Liver (tissue), 9 donors: Measurements from ENCODE around the gene TSPAN33. TPM values are rescaled to one million over a fixed set of nuclear protein-coding genes. Genes with fewer than 3 reads are reported as not detected.
"Not testable (repeated sequence)": the region's sequence is repeated elsewhere in the genome, so short reads cannot be mapped to it uniquely, and the experiment has no call there.

Experiments
- DNase-seq: peaks from one replicate; pipeline ENCODE4 v3.0.0-alpha.2; 2017; ENCODE audit warnings: low spot score
- H3K27ac ChIP-seq, 2 donors: one replicate each; pipeline ENCODE4 v1.7.0; 2013; ENCODE audit warnings: inconsistent platforms in 2 of 2, low read length in 2 of 2, control low read depth in 1 of 2, low read depth in 1 of 2, mild to moderate bottlenecking in 1 of 2
- H3K27me3 ChIP-seq, 4 donors: one replicate each; pipeline versions ENCODE4 v1.6.1 to v1.7.0; 2013; ENCODE audit warnings: low read length in 3 of 4, inconsistent platforms in 1 of 4, mild to moderate bottlenecking in 1 of 4, moderate library complexity in 1 of 4; ENCODE audit not compliant: control insufficient read depth in 4 of 4, insufficient read depth in 4 of 4
- H3K36me3 ChIP-seq, 4 donors: one replicate each; pipeline versions ENCODE4 v1.6.1 to v1.7.0; 2013; ENCODE audit warnings: low read length in 3 of 4, mild to moderate bottlenecking in 3 of 4, low read depth in 1 of 4, moderate library complexity in 1 of 4; ENCODE audit not compliant: control insufficient read depth in 4 of 4, insufficient read depth in 3 of 4
- H3K4me1 ChIP-seq, 4 donors: one replicate each; pipeline versions ENCODE4 v1.6.1 to v1.7.0; 2013; ENCODE audit warnings: low read length in 3 of 4, mild to moderate bottlenecking in 3 of 4, moderate library complexity in 1 of 4; ENCODE audit not compliant: control insufficient read depth in 4 of 4, insufficient read depth in 4 of 4
- H3K4me3 ChIP-seq, 3 donors: one replicate each; pipeline versions ENCODE4 v1.6.1 to v1.7.0; 2013; ENCODE audit warnings: low read length in 3 of 3, control low read depth in 1 of 3, low read depth in 1 of 3, mild to moderate bottlenecking in 1 of 3
- H3K9ac ChIP-seq, 2 donors: one replicate each; pipeline ENCODE4 v1.7.0; 2013; ENCODE audit warnings: low read length in 2 of 2, mild to moderate bottlenecking in 2 of 2, moderate library complexity in 2 of 2, control low read depth in 1 of 2, low read depth in 1 of 2
- H3K9me3 ChIP-seq, 4 donors: one replicate each; pipeline versions ENCODE4 v1.6.1 to v1.7.0; 2013; ENCODE audit warnings: low read length in 3 of 4; ENCODE audit not compliant: control insufficient read depth in 4 of 4
- EGR1 ChIP-seq, 2 donors: IDR thresholded peaks; 2 replicates each; pipeline ENCODE4 v1.6.1; 2016 to 2018; ENCODE audit warnings: antibody characterized with exemption in 2 of 2, low read depth in 2 of 2
- FOXA1 ChIP-seq: IDR thresholded peaks from 2 replicates; pipeline ENCODE4 v1.6.1; 2016; ENCODE audit warnings: antibody characterized with exemption
- FOXA2 ChIP-seq: IDR thresholded peaks from 2 replicates; pipeline ENCODE4 v1.6.1; 2016; ENCODE audit warnings: antibody characterized with exemption
- GABPA ChIP-seq, 2 donors: IDR thresholded peaks in 1 of 2; conservative IDR thresholded peaks in 1 of 2; 2 replicates each; pipeline ENCODE4 v1.6.1; 2016; ENCODE audit warnings: antibody characterized with exemption in 2 of 2, mild to moderate bottlenecking in 1 of 2, moderate library complexity in 1 of 2
- HNF4A ChIP-seq, 2 donors: conservative IDR thresholded peaks; 2 replicates each; pipeline ENCODE4 v1.6.1; 2016; ENCODE audit warnings: antibody characterized with exemption in 2 of 2, mild to moderate bottlenecking in 2 of 2
- HNF4G ChIP-seq: IDR thresholded peaks from 2 replicates; pipeline ENCODE4 v1.6.1; 2016; ENCODE audit warnings: antibody characterized with exemption
- JUND ChIP-seq, 2 donors: IDR thresholded peaks; 2 replicates each; pipeline ENCODE4 v1.6.1; 2016; ENCODE audit warnings: antibody characterized with exemption in 2 of 2
- NR2F2 ChIP-seq: IDR thresholded peaks from 2 replicates; pipeline ENCODE4 v1.6.1; 2016; ENCODE audit warnings: antibody characterized with exemption
- RAD21 ChIP-seq, 2 donors: IDR thresholded peaks; 2 replicates each; pipeline ENCODE4 v1.6.1; 2016; ENCODE audit warnings: antibody characterized with exemption in 2 of 2, mild to moderate bottlenecking in 2 of 2
- RXRA ChIP-seq, 2 donors: IDR thresholded peaks; 2 replicates each; pipeline ENCODE4 v1.6.1; 2017 to 2018; ENCODE audit warnings: antibody characterized with exemption in 2 of 2, mild to moderate bottlenecking in 1 of 2
- SP1 ChIP-seq: IDR thresholded peaks from 2 replicates; pipeline ENCODE4 v1.6.1; 2018; ENCODE audit warnings: antibody characterized with exemption, mild to moderate bottlenecking
- TAF1 ChIP-seq: conservative IDR thresholded peaks from 2 replicates; pipeline ENCODE4 v1.6.1; 2016; ENCODE audit warnings: antibody characterized with exemption, mild to moderate bottlenecking
- YY1 ChIP-seq: IDR thresholded peaks from 2 replicates; pipeline ENCODE4 v1.6.1; 2016; ENCODE audit warnings: antibody characterized with exemption, mild to moderate bottlenecking
- WGBS: extraction: QIAGEN DNeasy Blood & Tissue Kit; methylation state at CpG from one replicate; pipeline ENCODE4 v1.1.7; 2013; 5-methylcytosine and 5-hydroxymethylcytosine counted together
- polyA plus RNA-seq, 2 donors: library from polyadenylated mRNA; stranded (reverse) in 1 of 2; unstranded in 1 of 2; fragments of 200-250 nt in 1 of 2; fragments of >200 nt in 1 of 2; fragmentation: Nextera tagmentation in 1 of 2; extraction: Ambion mirVana in 1 of 2; gene quantifications; one replicate each; pipeline versions ENCODE4 v1.2.1 to v1.2.3, GENCODE V29; 2013 to 2015
- total RNA-seq, 2 donors: library from RNA; depleted of rRNA; stranded (reverse); fragments of >200 nt; gene quantifications; one replicate each; pipeline ENCODE4 v1.2.3, GENCODE V29; 2014
- TF ChIP-seq, protein P1 (sequence below): IDR thresholded peaks from 2 replicates; pipeline ENCODE4 v1.6.1; 2016; ENCODE audit warnings: antibody characterized with exemption
- TF ChIP-seq, protein P2 (sequence below): IDR thresholded peaks from 2 replicates; pipeline ENCODE4 v1.6.1; 2016; ENCODE audit warnings: antibody characterized with exemption, mild to moderate bottlenecking
- donor health status: healthy.
- donor health status: healthy.
- donor health status: healthy.
- donor health status: healthy.
- donor health status: healthy.

The TSPAN33 gene
- total and polyA plus RNA-seq, 4 donors, result 13.4 to 29.3 (median 20.4) TPM

DNA sequence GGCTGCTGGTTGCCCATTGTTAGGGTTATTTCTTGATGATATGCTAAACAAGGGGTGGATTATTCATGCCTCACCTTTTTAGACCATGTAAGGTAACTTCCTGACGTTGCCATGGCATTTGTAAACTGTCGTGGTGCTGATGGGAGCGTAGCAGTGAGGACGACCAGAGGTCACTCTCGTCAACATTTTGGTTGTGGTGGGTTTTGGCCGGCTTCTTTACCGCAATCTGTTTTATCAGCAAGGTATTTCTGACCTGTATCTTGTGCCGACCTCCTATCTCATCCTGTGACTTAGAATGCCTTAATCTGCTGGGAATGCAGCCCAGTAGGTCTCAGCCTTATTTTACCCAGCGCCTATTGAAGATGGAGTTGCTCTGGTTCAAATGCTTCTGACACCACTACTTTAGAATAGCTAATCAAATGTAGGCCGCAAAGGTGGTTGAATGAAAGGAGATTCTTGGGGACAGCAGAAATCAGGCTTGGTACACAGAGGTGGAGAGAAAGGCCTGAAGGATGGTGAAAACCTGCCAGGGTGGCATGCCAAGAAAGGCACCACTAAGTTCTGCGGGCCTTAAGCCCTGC lies 26.0 kb downstream of the TSPAN33 start:
- TF ChIP-seq GABPA (IDR thresholded peaks at IDR 0.05 in 1 of 2, conservative IDR thresholded peaks at IDR 0.05 in 1 of 2) (no peak), HNF4A (conservative IDR thresholded peaks at IDR 0.05) (no peak), EGR1 (IDR thresholded peaks at IDR 0.05; ENCODE audit: low read depth in 2 of 2) (no peak), RAD21 (IDR thresholded peaks at IDR 0.05) (no peak)
- 95% methylated on average over 11 of the region's 11 CpGs for WGBS
- Histone ChIP-seq H3K9ac (no peak overlapping the region), H3K27me3 (no peaks in the 10 kb centered on the region), H3K36me3 (peaks cover 0 to 4% (median 0%) of the 10 kb centered on the region in 4 donors), H3K4me3 (no peak overlapping the region), H3K9me3 (no peaks in the 10 kb centered on the region), H3K4me1 (peaks cover 0 to 6% (median 2%) of the 10 kb centered on the region in 4 donors), H3K27ac (no peak overlapping the region)
- no peak for DNase-seq

DNA sequence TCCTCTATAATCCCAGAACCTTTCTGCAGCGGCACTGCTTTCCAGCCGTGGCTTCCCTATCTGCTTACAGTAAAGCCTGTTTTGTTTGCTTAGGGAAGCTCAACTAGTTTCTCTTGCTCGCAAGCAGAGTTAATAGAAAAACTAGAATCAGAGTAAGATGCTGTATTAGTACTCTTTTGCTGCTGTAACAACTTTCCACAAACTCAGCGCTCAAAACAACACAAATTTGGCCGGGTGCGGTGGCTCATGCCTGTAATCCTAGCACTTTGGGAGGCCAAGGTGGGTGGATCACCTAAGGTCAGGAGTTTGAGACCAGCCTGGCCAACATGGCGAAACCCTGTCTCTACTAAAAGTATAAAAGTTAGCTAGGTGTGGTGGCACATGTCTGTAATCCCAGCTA lies 29.4 kb downstream of the TSPAN33 start:
- H3K4me3 ChIP-seq, DNase-seq, H3K4me1 ChIP-seq, H3K27ac ChIP-seq, H3K27me3 ChIP-seq, H3K36me3 ChIP-seq, H3K9ac ChIP-seq, H3K9me3 ChIP-seq: not testable (repeated sequence)
- WGBS, result 96% methylated on average over 7 of the region's 7 CpGs

DNA sequence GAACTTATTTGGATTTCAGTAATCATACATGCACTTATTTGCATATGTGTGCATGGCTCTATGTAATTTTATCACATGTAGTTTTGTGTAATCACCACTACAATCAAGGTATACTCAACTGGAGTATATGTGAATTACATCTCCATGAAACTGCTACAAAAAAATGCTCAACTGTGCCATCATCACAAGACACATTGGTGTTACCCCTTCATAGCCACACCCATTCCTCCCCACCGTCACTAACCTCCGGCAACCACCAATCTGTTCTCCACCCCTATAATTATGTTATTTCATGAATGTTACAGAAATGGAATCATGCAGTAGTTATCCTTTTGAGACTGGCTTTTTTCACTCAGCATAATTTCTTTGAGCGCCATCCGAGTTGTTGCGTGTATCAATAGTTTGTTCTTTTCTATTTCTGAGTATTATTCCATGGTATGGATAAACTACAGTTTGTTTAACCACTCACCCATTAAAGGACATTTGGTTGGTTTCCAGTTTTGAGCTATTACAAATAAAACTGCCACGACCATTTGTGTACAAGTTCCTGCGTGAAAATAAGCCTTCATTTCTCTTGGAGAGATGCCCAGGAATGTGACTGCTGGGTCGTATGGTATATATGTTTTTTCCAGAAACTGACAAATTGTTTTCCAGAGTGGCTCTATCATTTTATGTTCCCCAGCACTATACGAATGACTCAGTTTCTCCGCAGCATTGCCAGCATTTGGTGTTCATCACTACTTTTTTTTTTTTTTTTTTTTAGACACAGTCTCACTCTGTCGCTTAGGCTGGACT lies 32.6 kb downstream of the TSPAN33 start:
- no peaks in the 10 kb centered on the region for H3K36me3 ChIP-seq
- no peaks in the 10 kb centered on the region for H3K4me1 ChIP-seq
- H3K9me3 ChIP-seq, result no peaks in the 10 kb centered on the region
- TF ChIP-seq HNF4G (no peak), HNF4A (conservative IDR thresholded peaks at IDR 0.05) (no peak), FOXA2 (no peak), RAD21 (IDR thresholded peaks at IDR 0.05) (no peak), YY1 (no peak)
- TF ChIP-seq, protein P1, sequence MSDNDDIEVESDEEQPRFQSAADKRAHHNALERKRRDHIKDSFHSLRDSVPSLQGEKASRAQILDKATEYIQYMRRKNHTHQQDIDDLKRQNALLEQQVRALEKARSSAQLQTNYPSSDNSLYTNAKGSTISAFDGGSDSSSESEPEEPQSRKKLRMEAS, result no peak
- H3K27me3 ChIP-seq, result no peaks in the 10 kb centered on the region
- 78% methylated on average over 11 of the region's 11 CpGs for WGBS
- DNase-seq, result no peak
- H3K9ac ChIP-seq, result no peak overlapping the region
- H3K4me3 ChIP-seq, result no peak overlapping the region
- H3K27ac ChIP-seq, result no peak overlapping the region

DNA sequence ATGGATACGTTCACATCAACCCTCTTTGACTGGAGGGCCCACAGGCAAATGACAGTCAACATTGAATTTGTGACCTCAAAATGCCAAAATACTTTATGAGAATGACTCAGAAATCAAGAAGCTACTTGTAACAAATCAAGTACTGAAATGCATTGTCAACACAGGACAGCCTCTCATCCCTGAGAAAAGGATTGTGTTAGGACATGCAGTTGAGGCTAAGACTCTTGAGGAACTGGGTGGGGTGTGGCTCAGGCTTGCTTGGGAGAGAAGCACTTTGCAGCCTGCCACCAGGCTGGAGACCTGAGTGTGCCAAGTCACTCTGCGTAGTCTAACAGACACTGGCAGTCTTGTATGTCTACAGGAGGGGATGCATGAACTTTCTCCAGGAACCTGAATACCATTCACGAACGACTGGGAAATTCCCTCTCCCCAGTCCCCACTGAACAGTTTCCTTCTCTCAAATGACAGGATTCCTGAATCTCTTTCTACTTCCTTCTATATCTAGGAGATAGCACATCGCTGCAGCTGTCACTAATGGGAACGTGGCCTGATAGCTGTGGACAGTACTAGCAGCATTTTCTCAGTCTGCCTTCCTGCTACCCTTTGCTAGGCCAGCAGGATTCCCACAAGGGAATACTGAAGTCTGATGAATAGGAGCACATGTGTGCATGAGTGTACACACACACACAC lies 40.6 kb downstream of the TSPAN33 start:
- Histone ChIP-seq H3K4me1 (peaks cover 1 to 16% (median 11%) of the 10 kb centered on the region in 4 donors), H3K27ac (no peak overlapping the region), H3K9ac (no peak overlapping the region), H3K36me3 (peaks cover 0 to 1% (median 0%) of the 10 kb centered on the region in 4 donors), H3K9me3 (no peaks in the 10 kb centered on the region), H3K27me3 (no peaks in the 10 kb centered on the region), H3K4me3 (no peak overlapping the region)
- WGBS, result 79% methylated on average over 6 of the region's 6 CpGs
- TF ChIP-seq RXRA (IDR thresholded peaks at IDR 0.05) (no peak), HNF4A (conservative IDR thresholded peaks at IDR 0.05) (no peak), YY1 (no peak), JUND (IDR thresholded peaks at IDR 0.05) (no peak), NR2F2 (no peak), SP1 (no peak), FOXA1 (no peak), FOXA2 (no peak), TAF1 (no peak), HNF4G (no peak)
- TF ChIP-seq, protein P1, result no peak
- TF ChIP-seq, protein P2, sequence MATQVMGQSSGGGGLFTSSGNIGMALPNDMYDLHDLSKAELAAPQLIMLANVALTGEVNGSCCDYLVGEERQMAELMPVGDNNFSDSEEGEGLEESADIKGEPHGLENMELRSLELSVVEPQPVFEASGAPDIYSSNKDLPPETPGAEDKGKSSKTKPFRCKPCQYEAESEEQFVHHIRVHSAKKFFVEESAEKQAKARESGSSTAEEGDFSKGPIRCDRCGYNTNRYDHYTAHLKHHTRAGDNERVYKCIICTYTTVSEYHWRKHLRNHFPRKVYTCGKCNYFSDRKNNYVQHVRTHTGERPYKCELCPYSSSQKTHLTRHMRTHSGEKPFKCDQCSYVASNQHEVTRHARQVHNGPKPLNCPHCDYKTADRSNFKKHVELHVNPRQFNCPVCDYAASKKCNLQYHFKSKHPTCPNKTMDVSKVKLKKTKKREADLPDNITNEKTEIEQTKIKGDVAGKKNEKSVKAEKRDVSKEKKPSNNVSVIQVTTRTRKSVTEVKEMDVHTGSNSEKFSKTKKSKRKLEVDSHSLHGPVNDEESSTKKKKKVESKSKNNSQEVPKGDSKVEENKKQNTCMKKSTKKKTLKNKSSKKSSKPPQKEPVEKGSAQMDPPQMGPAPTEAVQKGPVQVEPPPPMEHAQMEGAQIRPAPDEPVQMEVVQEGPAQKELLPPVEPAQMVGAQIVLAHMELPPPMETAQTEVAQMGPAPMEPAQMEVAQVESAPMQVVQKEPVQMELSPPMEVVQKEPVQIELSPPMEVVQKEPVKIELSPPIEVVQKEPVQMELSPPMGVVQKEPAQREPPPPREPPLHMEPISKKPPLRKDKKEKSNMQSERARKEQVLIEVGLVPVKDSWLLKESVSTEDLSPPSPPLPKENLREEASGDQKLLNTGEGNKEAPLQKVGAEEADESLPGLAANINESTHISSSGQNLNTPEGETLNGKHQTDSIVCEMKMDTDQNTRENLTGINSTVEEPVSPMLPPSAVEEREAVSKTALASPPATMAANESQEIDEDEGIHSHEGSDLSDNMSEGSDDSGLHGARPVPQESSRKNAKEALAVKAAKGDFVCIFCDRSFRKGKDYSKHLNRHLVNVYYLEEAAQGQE, result no peak
- DNase-seq, result no peak
